NCI-H345 (cell line): ENCODE results near the gene MCTP1.

Source experiments
- DNase-seq: peaks from one replicate; lab custom pipeline; 2025; lab: John Stamatoyannopoulos, UW

Gene MCTP1

GRCh38 chr5:94761055-94761454 lies 523.8 kb downstream of the MCTP1 start:
- no peak for DNase-seq

DNA sequence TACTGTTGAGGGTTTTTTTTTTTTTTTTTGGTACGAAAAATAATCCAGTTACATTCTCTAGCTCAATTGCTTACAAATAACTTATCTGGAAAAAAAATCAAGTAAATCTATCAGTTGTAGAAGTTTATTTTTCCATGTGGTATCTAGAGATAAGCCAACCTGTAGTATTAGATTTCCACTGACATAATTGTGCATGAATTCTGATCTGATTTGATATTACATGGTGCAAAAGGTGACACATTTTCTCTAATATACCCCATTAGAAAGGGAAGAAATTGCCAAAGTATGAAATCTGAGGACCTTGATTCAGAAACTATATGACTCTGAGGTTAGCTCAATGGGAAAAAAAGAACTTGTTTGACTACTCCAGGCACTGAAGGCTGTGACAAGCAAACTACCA lies 524.9 kb downstream of the MCTP1 start:
- no peak for DNase-seq

GRCh38 chr5:94759022-94759421 lies 525.9 kb downstream of the MCTP1 start:
- DNase-seq: no peak

GRCh38 chr5:94754824-94755223 lies 530.1 kb downstream of the MCTP1 start:
- no peak for DNase-seq

GRCh38 chr5:94751460-94751859 lies 533.4 kb downstream of the MCTP1 start:
- DNase-seq: no peak

- DNase-seq: no peak
Observed at GRCh38 chr5:94750681-94751080, 534.2 kb downstream of the MCTP1 start.

GRCh38 chr5:94749042-94749441 lies 535.9 kb downstream of the MCTP1 start:
- no peak for DNase-seq

GRCh38 chr5:94748212-94748611 lies 536.7 kb downstream of the MCTP1 start:
- no peak for DNase-seq

GRCh38 chr5:94747371-94747770 lies 537.5 kb downstream of the MCTP1 start:
- DNase-seq: no peak

- DNase-seq: no peak
Observed at GRCh38 chr5:94746731-94747124, 538.2 kb downstream of the MCTP1 start.

DNA sequence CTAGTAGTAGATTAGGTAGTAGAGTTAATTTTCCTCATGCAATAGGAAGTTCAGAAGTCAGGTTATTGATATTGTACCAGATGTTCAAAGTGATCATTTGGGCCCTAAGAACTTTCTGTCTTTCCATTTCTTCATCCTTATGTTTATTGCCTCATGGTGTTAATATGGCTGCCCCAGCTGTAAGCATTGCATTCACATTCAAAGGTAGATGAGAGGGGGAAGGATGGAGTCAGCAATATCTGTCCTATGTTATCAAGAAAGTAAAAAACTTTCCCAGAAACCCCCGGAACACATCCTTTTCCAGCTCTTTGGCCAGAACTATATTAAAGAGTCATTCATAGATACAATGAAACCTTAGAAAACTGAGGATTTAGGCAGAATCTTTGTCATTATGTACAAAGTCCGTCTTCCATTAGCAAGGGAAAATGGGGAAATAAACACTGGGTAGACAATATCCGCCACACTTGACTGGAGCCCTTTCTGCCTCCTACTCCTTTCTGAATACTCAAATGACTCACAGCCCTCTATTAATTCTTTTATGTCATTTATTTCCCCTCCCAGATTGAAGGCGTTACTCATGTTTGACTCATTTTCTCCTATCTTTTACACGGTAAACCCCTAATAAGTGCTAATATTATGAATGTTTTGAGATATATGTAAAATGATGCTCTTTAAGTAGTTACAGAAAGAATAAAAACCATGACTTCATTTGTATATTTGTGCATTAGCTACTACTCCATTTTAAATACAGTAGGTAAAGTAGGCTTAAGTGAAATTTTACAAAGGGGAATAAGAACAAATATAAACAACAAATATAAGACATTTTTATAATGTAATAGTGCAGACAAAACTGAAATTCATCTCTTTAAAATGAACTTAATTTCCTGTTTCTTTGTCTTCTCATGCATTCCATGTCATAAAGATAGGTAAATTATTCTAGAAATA lies 538.8 kb downstream of the MCTP1 start:
- no peak for DNase-seq

- no peak for DNase-seq
Observed at GRCh38 chr5:94744906-94745305, 540.0 kb downstream of the MCTP1 start.

DNA sequence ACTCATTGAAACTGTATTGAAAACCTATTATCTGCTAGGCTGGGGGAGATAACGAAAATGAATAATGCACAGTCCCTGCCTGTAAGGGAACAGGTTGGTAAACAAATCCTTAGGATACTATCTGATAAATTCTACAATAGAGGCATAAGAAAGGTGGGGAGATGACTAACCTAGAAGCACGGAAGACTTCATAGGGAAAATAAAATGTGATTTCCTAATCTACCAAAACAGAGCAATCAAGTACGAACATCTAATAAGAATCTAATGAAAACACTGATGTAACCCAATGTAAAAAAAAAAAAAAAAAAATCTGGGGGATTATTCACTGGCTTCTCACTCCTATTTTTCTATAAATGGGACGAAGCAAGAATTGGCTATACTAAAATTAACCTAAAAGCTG lies 542.0 kb downstream of the MCTP1 start:
- DNase-seq: no peak

DNA sequence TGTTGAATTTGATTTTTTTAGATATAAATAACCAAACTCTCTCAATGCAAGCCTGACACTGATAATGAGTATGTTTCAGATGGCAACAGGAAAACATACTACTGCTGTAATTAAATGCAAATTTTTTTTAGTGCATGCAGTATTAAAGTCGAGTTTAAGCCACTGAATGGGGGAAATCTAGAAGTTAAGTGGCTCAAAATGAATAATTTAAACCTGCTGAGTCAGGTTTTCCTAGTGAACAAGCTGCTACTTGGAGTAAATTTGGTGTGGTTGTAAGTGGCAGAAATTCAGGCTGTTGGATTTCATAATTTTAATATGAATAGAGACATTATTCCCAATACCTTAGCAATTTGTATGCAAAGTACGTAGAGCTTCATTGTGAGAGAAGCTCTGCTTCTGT lies 544.6 kb downstream of the MCTP1 start:
- DNase-seq: no peak

- no peak for DNase-seq
Observed at GRCh38 chr5:94736498-94736897, 548.4 kb downstream of the MCTP1 start.

GRCh38 chr5:94731471-94731870 lies 553.4 kb downstream of the MCTP1 start:
- no peak for DNase-seq

GRCh38 chr5:94725142-94725541 lies 559.8 kb downstream of the MCTP1 start:
- no peak for DNase-seq

- DNase-seq: no peak
Observed at GRCh38 chr5:94715768-94716167, 569.1 kb downstream of the MCTP1 start.

DNA sequence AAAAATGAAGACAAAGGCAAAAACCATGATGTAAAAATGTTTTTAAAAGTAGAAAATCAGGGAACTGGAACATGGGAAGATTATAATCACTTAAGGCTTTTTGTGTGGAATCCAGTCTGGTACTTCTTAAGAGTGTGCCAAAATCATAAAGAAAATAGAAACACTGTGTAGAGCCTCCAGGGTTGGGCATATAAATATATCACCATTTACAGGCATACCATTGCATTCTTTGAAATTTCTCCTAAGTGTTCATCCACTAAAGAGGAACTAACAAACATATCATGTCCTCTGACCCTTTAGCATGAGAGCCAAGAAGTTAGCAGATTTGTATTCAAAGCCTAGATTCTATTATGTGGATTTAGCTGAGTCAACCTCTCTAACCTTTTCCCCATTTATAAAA lies 573.1 kb downstream of the MCTP1 start:
- no peak for DNase-seq

- DNase-seq: no peak
Observed at GRCh38 chr5:94709277-94709676, 575.6 kb downstream of the MCTP1 start.

GRCh38 chr5:94707359-94707758 lies 577.5 kb downstream of the MCTP1 start:
- DNase-seq: no peak

DNA sequence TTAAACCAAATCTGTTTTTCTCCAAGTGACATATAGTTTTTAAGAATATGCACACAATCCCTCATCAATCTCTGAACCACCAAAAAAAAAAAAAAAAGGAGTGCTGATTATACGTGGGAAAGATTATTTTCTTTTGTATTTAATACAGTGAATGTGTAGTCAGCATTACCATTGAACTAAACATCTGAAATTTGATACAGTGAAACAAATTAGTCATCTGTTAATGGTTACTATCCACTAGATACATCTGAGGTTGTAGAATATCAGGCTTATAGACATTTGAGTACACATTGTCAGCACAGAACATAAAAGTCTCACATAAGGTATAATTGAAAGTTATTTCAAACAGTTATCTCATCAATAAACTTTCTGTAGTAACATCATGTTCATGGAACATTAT lies 579.5 kb downstream of the MCTP1 start:
- DNase-seq: no peak

DNA sequence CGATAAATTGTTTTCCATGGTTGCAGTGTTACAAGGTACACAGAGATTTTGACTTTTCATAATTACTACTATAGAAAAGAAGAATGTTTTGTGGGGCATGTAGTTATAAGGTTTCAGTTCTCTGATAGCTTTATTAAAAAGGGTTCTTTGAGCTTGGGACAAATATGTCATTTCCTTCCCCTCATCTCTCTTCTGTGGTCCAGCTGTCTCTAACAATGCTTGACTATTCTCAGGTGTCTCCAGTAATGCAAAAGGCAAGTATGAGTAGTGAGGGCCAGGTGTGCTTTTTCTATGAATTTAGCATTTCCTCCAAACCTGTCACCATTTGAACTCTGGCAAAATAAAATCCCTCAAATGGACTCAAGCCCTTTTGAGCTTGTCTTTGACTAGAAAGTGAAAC lies 582.2 kb downstream of the MCTP1 start:
- no peak for DNase-seq

GRCh38 chr5:94700592-94700991 lies 584.3 kb downstream of the MCTP1 start:
- no peak for DNase-seq
